ENCODE results near the gene IGSF8.
A peak's percentile ranks its signal among the peaks of the same experiment; 100 is the strongest.
"Not testable (repeated sequence)": the region's sequence is repeated elsewhere in the genome, so short reads cannot be mapped to it uniquely, and the experiment has no call there.

IGSF8 gene

GRCh38 chr1:160127381-160127780, 29.0 kb upstream of the IGSF8 start:
- DNase-seq = no peak

GRCh38 chr1:160126342-160126741, 27.9 kb upstream of the IGSF8 start:
- DNase-seq = not testable (repeated sequence)

- DNase-seq = no peak
These were observed 27.3 kb upstream of the IGSF8 start for GRCh38 chr1:160125746-160126145.

GRCh38 chr1:160124705-160125478, 26.5 kb upstream of the IGSF8 start:
- no peak for DNase-seq

- no peak for DNase-seq
These were observed 25.3 kb upstream of the IGSF8 start for GRCh38 chr1:160123726-160124125.

GRCh38 chr1:160122978-160123495, 24.6 kb upstream of the IGSF8 start:
- DNase-seq = no peak

GRCh38 chr1:160121388-160121787, 23.0 kb upstream of the IGSF8 start:
- no peak for DNase-seq

- no peak for DNase-seq
These were observed 22.4 kb upstream of the IGSF8 start for GRCh38 chr1:160120797-160121196.

GRCh38 chr1:160118928-160119327, 20.5 kb upstream of the IGSF8 start:
- no peak for DNase-seq

GRCh38 chr1:160117709-160118183, 19.3 kb upstream of the IGSF8 start:
- DNase-seq = no peak

GRCh38 chr1:160117300-160117699, 18.9 kb upstream of the IGSF8 start:
- DNase-seq = no peak

- DNase-seq = no peak
These were observed 18.1 kb upstream of the IGSF8 start for GRCh38 chr1:160116283-160117147.

- no peak for DNase-seq
These were observed 17.3 kb upstream of the IGSF8 start, which contains the start of gene ATP1A2 for GRCh38 chr1:160115545-160116282. TSS of gene ATP1A2 (plus strand) at chr1:160115759. CDS start at chr1:160115862, 103 bp downstream.

- DNase-seq = no peak
These were observed 15.7 kb upstream of the IGSF8 start for GRCh38 chr1:160114085-160114484.

GRCh38 chr1:160113407-160113806, 15.0 kb upstream of the IGSF8 start:
- DNase-seq = no peak

- no peak for DNase-seq
These were observed 13.9 kb upstream of the IGSF8 start for GRCh38 chr1:160112357-160112756.

GRCh38 chr1:160111462-160111861, 13.0 kb upstream of the IGSF8 start:
- DNase-seq = not testable (repeated sequence)

GRCh38 chr1:160109686-160110085, 11.3 kb upstream of the IGSF8 start:
- DNase-seq = no peak

GRCh38 chr1:160108888-160109662, 10.7 kb upstream of the IGSF8 start:
- DNase-seq = peak; percentile 19 to 36

GRCh38 chr1:160107512-160107911, 9.1 kb upstream of the IGSF8 start:
- DNase-seq = no peak

- no peak for DNase-seq
These were observed 6.7 kb upstream of the IGSF8 start for GRCh38 chr1:160105155-160105554.

- DNase-seq = no peak
These were observed 6.1 kb upstream of the IGSF8 start for GRCh38 chr1:160104486-160104885.

Measured in stimulated activated CD4-positive, alpha-beta T cell treated with anti-CD3 and anti-CD28 coated beads, Interleukin-2, amount 100 ng/mL, for 48 hours (primary cell).